Astrocyte (in vitro differentiated cells and primary cell): ENCODE measurements around the gene KCNJ5.

Experiments
- CTCF ChIP-seq: IDR thresholded peaks from 2 replicates; pipeline ENCODE4 v1.5.1; 2011; ENCODE audit warnings: low read depth, mild to moderate bottlenecking, inconsistent platforms, low read length, moderate library complexity; ENCODE audit not compliant: insufficient read depth
- EZH2 ChIP-seq: IDR thresholded peaks from 2 replicates; pipeline ENCODE4 v1.6.1; 2012; ENCODE audit warnings: mild to moderate bottlenecking, low read length, inconsistent platforms; ENCODE audit not compliant: insufficient read depth

- TF ChIP-seq CTCF, result no peak
- TF ChIP-seq EZH2, result no peak
Measured at GRCh38 chr11:128941110-128941509, 50.0 kb downstream of the KCNJ5 start.
